PC-9 (cell line): ENCODE data around the gene SPINT1.

ENCODE experiments used
- EZH2 ChIP-seq: fragments of 200-600 bp; sonication (generic); IDR thresholded peaks from 2 replicates; pipeline ENCODE4 v1.8.0; 2017; ENCODE audit warnings: antibody characterized with exemption, low read depth
- TF ChIP-seq, protein P1 (sequence below): fragments of 200-600 bp; sonication (generic); conservative IDR thresholded peaks from 2 replicates; pipeline ENCODE4 v1.6.1; 2017; ENCODE audit warnings: mixed run types, antibody characterized with exemption, mild to moderate bottlenecking, moderate library complexity

DNA sequence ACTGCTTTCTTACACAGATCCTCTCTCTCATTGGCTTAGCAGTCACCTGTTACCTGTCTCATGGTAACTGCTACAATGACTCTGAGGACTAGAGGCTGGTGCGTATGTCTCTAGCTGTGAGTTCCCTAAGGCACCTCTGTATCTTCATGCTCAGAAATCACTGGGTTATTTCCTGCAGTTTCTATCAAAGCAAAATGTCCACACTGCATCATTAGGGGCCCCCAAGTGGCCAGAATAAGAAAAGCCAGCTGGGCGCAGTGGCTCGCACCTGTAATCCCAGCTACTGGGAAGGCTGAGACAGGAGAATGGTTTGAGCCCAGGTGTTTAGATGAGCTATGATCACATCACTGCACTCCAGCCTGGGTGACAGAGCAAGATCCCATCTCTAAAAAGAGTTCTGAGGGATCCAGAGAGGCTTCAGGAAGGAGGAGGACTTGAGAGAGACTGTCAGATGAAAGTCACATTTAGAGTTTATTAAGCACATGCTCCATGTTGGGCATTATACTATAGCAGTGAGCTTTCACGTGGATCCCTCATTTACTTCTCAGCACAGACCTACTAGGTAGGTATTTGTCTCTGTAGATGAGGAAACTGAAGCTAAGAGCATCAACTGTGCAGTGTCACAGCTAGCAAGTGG, 48.1 kb downstream of the SPINT1 start:
- TF ChIP-seq, protein P1, sequence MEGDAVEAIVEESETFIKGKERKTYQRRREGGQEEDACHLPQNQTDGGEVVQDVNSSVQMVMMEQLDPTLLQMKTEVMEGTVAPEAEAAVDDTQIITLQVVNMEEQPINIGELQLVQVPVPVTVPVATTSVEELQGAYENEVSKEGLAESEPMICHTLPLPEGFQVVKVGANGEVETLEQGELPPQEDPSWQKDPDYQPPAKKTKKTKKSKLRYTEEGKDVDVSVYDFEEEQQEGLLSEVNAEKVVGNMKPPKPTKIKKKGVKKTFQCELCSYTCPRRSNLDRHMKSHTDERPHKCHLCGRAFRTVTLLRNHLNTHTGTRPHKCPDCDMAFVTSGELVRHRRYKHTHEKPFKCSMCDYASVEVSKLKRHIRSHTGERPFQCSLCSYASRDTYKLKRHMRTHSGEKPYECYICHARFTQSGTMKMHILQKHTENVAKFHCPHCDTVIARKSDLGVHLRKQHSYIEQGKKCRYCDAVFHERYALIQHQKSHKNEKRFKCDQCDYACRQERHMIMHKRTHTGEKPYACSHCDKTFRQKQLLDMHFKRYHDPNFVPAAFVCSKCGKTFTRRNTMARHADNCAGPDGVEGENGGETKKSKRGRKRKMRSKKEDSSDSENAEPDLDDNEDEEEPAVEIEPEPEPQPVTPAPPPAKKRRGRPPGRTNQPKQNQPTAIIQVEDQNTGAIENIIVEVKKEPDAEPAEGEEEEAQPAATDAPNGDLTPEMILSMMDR, result peak; percentile 81
- TF ChIP-seq EZH2, result no peak
